Gastroesophageal sphincter (tissue), 4 donors: ENCODE data around the gene LMTK2. TPM values are rescaled to one million over a fixed set of nuclear protein-coding genes. Genes with fewer than 3 reads are reported as not detected.
A peak's percentile ranks its signal among the peaks of the same experiment; 100 is the strongest.

Source experiments
- ATAC-seq: fragments of 150-250 bp; one replicate; pipeline ENCODE4 v1.9.1; 2016; ENCODE audit warnings: mild to moderate bottlenecking, moderate library complexity
- H3K27ac ChIP-seq, 4 donors: fragments of 200-600 bp; sonication (generic) in 3 of 4; 1 replicate in 3 of 4; 2 replicates in 1 of 4; pipeline ENCODE4 v1.5.1; 2016 to 2019
- H3K27me3 ChIP-seq: fragments of 200-600 bp; sonication (generic); one replicate; pipeline ENCODE4 v1.5.1; 2019
- H3K36me3 ChIP-seq, 2 donors: fragments of 200-600 bp; sonication (generic); one replicate each; pipeline ENCODE4 v1.5.1; 2019; ENCODE audit warnings: control low read depth in 1 of 2
- H3K4me1 ChIP-seq, 3 donors: fragments of 200-600 bp; sonication (generic); 1 replicate in 2 of 3; 2 replicates in 1 of 3; pipeline ENCODE4 v1.5.1; 2016 to 2019; ENCODE audit warnings: control low read depth in 2 of 3
- H3K4me3 ChIP-seq, 2 donors: fragments of 200-600 bp; sonication (generic); one replicate each; pipeline ENCODE4 v1.5.1; 2019; ENCODE audit warnings: mild to moderate bottlenecking in 1 of 2, moderate library complexity in 1 of 2
- H3K9me3 ChIP-seq, 3 donors: fragments of 200-600 bp; sonication (generic); one replicate each; pipeline ENCODE4 v1.5.1; 2017 to 2019; ENCODE audit warnings: control low read depth in 2 of 3
- EP300 ChIP-seq: sonication (generic); formaldehyde crosslinking; IDR thresholded peaks from one replicate; pipeline ENCODE4 v1.6.1; 2017; ENCODE audit warnings: antibody characterized with exemption, mild to moderate bottlenecking
- POLR2A ChIP-seq, 2 donors: fragments of 450-650 bp; IDR thresholded peaks; one replicate each; pipeline ENCODE4 v1.6.1; 2017; ENCODE audit warnings: antibody characterized with exemption in 2 of 2, mild to moderate bottlenecking in 2 of 2, moderate library complexity in 1 of 2
- POLR2AphosphoS5 ChIP-seq: sonication (generic); formaldehyde crosslinking; IDR thresholded peaks from one replicate; pipeline ENCODE4 v1.6.1; 2017; ENCODE audit warnings: antibody characterized with exemption
- WGBS, 2 donors: methylation state at CpG; one replicate each; pipeline ENCODE4 v1.1.5; 2018; ENCODE audit warnings: low coverage in 1 of 2; 5-methylcytosine and 5-hydroxymethylcytosine counted together
- total RNA-seq, 4 donors: library from RNA; depleted of rRNA; stranded (reverse); fragments of >200 nt; gene quantifications; one replicate each; pipeline ENCODE4 v1.1.0, GENCODE V29; 2016
- TF ChIP-seq, protein P1 (sequence below), 4 experiments: fragments of 200-600 bp in 2 of 4; fragments of 450-650 bp in 2 of 4; sonication (generic) in 1 of 4; IDR thresholded peaks; one replicate each; pipeline ENCODE4 v1.5.1; 2017 to 2019; ENCODE audit warnings: antibody characterized with exemption in 4 of 4, mild to moderate bottlenecking in 2 of 4, moderate library complexity in 2 of 4

The LMTK2 gene
- total RNA-seq, 4 donors from 2014 or later, result 16.0 to 34.5 (median 22.1) TPM

DNA sequence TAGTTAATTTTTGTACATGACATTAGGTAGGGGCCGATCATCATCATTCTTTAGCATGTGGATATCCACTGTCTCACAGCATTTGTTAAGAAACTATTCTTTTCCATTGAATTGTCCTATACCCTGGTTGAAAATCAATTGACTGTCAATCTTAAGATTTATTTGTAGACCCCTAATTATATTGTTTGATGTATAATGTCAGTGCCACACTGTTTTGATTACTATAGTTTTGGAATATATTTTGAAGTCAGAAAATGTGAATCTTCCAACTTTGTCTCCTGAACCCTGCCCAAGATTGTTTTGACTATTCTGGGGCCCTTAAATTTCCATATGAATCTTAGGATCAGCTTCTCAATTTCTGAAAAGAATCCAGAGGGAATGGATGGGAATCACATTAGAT is 6.6 kb upstream of the LMTK2 start:
- WGBS, 2 donors, result 58 to 100% methylated on average over 1 of the region's 1 CpG
- TF ChIP-seq EP300 (no peak), POLR2A (IDR thresholded peaks at IDR 0.05) (no peak), POLR2AphosphoS5 (no peak)
- TF ChIP-seq, protein P1, sequence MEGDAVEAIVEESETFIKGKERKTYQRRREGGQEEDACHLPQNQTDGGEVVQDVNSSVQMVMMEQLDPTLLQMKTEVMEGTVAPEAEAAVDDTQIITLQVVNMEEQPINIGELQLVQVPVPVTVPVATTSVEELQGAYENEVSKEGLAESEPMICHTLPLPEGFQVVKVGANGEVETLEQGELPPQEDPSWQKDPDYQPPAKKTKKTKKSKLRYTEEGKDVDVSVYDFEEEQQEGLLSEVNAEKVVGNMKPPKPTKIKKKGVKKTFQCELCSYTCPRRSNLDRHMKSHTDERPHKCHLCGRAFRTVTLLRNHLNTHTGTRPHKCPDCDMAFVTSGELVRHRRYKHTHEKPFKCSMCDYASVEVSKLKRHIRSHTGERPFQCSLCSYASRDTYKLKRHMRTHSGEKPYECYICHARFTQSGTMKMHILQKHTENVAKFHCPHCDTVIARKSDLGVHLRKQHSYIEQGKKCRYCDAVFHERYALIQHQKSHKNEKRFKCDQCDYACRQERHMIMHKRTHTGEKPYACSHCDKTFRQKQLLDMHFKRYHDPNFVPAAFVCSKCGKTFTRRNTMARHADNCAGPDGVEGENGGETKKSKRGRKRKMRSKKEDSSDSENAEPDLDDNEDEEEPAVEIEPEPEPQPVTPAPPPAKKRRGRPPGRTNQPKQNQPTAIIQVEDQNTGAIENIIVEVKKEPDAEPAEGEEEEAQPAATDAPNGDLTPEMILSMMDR (IDR thresholded peaks at IDR 0.05), result no peak
- no peak overlapping the region for H3K27ac ChIP-seq
- H3K4me1 ChIP-seq, result no peaks in the 10 kb centered on the region
- H3K4me3 ChIP-seq, result no peak overlapping the region
- H3K9me3 ChIP-seq, result peaks cover 0 to 64% (median 0%) of the 10 kb centered on the region in 3 donors
- H3K27me3 ChIP-seq, result peaks cover 6% of the 10 kb centered on the region
- ATAC-seq, result no peak
- H3K36me3 ChIP-seq, result no peaks in the 10 kb centered on the region

DNA sequence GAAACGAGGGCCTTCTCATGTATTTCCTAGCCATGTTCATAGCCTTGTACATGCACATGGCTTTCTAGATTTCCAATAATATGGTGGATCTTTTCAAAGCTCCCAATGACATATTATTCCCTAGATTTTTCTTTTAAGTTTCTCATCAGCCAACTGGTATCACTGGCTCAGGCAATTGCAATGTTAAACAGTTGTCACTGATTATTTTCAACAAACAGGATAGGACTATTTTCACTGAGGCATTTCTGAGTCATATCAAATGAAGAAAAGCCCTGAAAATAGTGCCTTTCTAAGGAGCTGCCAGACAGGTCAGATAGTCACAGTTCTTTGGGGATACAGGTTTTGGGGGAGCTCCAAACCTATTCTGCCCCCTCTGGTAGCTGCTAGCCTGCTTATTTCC is 4.5 kb upstream of the LMTK2 start:
- 30 to 64% methylated on average over 1 of the region's 1 CpG for WGBS, 2 donors
- Histone ChIP-seq H3K4me3 (no peak overlapping the region), H3K27me3 (no peaks in the 10 kb centered on the region), H3K9me3 (peaks cover 0 to 46% (median 0%) of the 10 kb centered on the region in 3 donors), H3K27ac (no peak overlapping the region), H3K36me3 (no peaks in the 10 kb centered on the region), H3K4me1 (no peaks in the 10 kb centered on the region)
- no peak for ATAC-seq
- TF ChIP-seq POLR2AphosphoS5, result no peak
- no peak for TF ChIP-seq POLR2A (IDR thresholded peaks at IDR 0.05)
- TF ChIP-seq EP300, result no peak
- TF ChIP-seq, protein P1 (IDR thresholded peaks at IDR 0.05), result no peak

DNA sequence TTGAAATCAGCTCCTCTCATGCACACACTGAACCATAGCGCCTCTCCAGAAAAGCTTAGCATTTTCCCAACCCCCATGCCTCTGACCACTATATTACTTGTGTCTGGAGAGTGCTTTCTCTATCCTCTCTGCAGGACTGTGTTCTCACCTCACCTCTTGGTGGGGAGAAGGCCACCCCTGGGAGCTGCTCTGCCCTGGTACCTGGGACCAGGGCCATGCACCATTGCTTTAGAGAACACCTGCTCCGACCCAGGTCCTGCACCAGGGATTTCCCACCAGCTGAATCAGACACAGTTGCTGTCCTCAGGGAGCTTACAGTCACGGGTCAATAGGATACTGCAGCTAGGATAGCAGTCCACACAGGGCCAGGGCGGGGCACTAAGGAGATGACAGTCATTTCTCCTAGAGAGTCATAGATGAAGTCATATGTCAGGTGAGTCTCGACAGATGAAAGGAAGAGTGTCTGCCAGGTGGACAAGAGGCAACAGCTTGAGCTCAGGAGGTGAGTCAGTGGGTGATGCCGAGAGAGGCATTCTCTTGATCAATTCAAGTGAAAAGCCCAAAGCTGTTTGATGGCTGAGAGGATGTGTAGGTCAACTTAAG is 619 bp upstream of the LMTK2 start:
- TF ChIP-seq EP300, result no peak
- TF ChIP-seq POLR2AphosphoS5, result no peak
- TF ChIP-seq POLR2A (IDR thresholded peaks at IDR 0.05), result no peak
- TF ChIP-seq, protein P1 (IDR thresholded peaks at IDR 0.05), result no peak
- no peaks in the 10 kb centered on the region for H3K27me3 ChIP-seq
- ATAC-seq, result no peak
- 33 to 56% methylated on average over 1 to 3 of the region's 6 CpGs for WGBS, 2 donors
- H3K36me3 ChIP-seq, result no peaks in the 10 kb centered on the region
- H3K27ac ChIP-seq, result no peak overlapping the region
- peak overlapping the region in 1 of 2 donors; percentile 97 for H3K4me3 ChIP-seq
- peaks cover 0 to 15% (median 0%) of the 10 kb centered on the region in 3 donors for H3K9me3 ChIP-seq
- peaks cover 0 to 34% (median 5%) of the 10 kb centered on the region in 3 donors for H3K4me1 ChIP-seq

DNA sequence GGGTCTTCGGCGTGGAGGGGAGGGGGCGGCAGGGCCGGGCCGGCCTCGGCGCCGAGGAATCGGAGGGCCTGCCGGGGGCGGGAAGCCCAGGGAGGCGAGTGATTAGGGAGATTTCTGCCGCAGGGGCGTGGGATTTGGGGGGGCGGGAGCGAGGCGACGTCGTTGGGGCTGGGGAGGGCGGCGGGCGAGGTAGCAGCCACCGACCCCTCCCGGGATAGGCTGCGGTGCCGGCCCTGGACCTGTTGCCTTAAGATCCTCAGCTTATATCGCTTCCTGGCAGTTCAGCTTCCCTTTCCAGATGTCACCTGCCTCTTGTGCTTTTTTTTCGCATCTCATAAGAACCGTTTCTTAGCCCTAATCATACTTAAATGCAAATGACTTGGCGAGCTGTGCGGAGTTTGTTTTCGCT is 655 bp downstream of the LMTK2 start:
- H3K27me3 ChIP-seq, result no peaks in the 10 kb centered on the region
- peaks cover 0 to 5% (median 0%) of the 10 kb centered on the region in 3 donors for H3K9me3 ChIP-seq
- H3K36me3 ChIP-seq, result no peaks in the 10 kb centered on the region
- WGBS, 2 donors, result 2 to 4% methylated on average over 4 to 15 of the region's 32 CpGs
- H3K4me1 ChIP-seq, result peaks cover 0 to 43% (median 5%) of the 10 kb centered on the region in 3 donors
- no peak for ATAC-seq
- peak overlapping the region in 3 of 4 donors; percentile 86 to 91 (median 86) for H3K27ac ChIP-seq
- TF ChIP-seq POLR2A (IDR thresholded peaks at IDR 0.05) (no peak), EP300 (no peak), POLR2AphosphoS5 (no peak)
- TF ChIP-seq, protein P1 (IDR thresholded peaks at IDR 0.05), result no peak
- H3K4me3 ChIP-seq, result peak overlapping the region; percentile 72 to 97
